ENCODE results near the gene TPRG1.

TPRG1 gene

DNA sequence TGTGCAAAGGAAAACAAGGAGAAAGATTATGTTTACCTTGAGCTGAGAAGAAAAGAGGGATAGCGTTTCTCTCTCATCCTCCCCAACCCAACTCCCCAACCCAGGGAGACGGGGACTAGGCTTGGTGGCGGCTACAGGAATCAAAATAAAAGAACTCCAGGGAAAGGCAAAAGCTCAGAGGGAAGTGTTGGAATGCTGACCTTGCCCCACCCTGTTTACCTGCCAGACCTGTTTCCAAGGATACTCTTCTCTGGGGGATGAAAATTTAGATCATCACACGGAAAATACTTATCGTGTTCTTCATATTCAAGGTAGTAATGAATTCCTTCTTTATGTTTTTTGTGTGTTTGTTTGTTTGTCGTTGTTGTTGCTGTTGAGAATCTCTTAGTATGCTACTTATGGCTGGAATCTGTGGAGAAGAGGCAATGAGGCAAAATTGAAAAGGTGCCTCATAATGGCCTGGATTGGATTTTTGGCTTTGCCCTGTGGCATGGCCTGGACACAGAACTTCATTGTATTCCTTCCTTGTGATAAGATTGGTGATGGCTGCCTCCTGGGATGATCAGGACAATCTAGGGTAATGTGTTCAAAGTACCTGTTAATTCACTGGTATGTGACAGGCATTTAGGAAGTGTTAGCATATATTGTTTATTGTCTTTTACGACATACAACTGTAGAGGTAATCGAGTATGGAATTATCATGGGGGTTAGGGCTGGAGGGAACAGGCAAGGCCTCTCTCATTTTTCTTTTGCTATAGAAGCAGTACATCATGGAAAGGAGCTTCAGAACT lies 11.1 kb upstream of the TPRG1 start:
- no peak overlapping the region for H3K27ac ChIP-seq
- no peaks in the 10 kb centered on the region for H3K9me3 ChIP-seq (ENCODE audit: control insufficient read depth, low read length)
- no peaks in the 10 kb centered on the region for H3K79me2 ChIP-seq
- H3K4me1 ChIP-seq, result no peaks in the 10 kb centered on the region
- no peak overlapping the region for H2AFZ ChIP-seq
- H3K27me3 ChIP-seq (ENCODE audit: control insufficient read depth, insufficient read depth, low read length), result no peaks in the 10 kb centered on the region
- no peaks in the 10 kb centered on the region for H3K36me3 ChIP-seq (ENCODE audit: control insufficient read depth, insufficient read depth, low read length)
- H3K4me2 ChIP-seq (ENCODE audit: low read length), result no peak overlapping the region
- no peak overlapping the region for H3K9ac ChIP-seq
- TF ChIP-seq, protein P1, sequence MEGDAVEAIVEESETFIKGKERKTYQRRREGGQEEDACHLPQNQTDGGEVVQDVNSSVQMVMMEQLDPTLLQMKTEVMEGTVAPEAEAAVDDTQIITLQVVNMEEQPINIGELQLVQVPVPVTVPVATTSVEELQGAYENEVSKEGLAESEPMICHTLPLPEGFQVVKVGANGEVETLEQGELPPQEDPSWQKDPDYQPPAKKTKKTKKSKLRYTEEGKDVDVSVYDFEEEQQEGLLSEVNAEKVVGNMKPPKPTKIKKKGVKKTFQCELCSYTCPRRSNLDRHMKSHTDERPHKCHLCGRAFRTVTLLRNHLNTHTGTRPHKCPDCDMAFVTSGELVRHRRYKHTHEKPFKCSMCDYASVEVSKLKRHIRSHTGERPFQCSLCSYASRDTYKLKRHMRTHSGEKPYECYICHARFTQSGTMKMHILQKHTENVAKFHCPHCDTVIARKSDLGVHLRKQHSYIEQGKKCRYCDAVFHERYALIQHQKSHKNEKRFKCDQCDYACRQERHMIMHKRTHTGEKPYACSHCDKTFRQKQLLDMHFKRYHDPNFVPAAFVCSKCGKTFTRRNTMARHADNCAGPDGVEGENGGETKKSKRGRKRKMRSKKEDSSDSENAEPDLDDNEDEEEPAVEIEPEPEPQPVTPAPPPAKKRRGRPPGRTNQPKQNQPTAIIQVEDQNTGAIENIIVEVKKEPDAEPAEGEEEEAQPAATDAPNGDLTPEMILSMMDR (IDR thresholded peaks at IDR 0.05), result no peak
- H3K4me3 ChIP-seq (ENCODE audit: low read depth, low read length), result no peak overlapping the region

DNA sequence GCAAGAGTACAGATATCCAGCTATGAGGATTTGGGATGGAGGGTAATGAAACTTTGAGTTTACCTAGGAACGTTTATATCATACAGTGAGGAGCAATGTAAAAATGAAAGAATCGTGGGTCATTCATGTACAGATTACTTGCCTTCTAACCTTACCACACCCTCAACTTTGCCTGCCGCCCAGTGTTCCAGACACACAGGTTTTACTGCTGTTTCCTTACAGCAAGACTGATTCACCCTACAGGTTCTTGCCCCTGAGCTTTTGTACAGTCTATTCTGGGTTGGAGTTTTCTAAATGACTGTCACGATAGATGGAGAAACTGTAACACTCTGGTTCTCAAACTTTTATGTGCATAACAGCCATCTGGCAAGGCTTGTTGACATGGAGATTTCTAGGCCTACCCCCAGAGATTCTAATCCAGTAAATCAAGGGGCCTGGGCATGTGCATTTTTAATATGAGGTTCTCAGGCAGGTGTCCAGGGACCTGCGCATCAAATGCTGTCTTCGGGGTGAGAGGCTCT lies 6.6 kb upstream of the TPRG1 start:
- Histone ChIP-seq H3K36me3 (ENCODE audit: control insufficient read depth, insufficient read depth, low read length) (no peaks in the 10 kb centered on the region), H3K79me2 (no peaks in the 10 kb centered on the region), H3K9me3 (ENCODE audit: control insufficient read depth, low read length) (no peaks in the 10 kb centered on the region), H3K4me2 (ENCODE audit: low read length) (no peak overlapping the region), H3K27ac (no peak overlapping the region), H3K4me3 (ENCODE audit: low read depth, low read length) (no peak overlapping the region), H2AFZ (no peak overlapping the region), H3K27me3 (ENCODE audit: control insufficient read depth, insufficient read depth, low read length) (no peaks in the 10 kb centered on the region), H3K4me1 (no peaks in the 10 kb centered on the region), H3K9ac (no peak overlapping the region)
- TF ChIP-seq, protein P1 (IDR thresholded peaks at IDR 0.05), result no peak

DNA sequence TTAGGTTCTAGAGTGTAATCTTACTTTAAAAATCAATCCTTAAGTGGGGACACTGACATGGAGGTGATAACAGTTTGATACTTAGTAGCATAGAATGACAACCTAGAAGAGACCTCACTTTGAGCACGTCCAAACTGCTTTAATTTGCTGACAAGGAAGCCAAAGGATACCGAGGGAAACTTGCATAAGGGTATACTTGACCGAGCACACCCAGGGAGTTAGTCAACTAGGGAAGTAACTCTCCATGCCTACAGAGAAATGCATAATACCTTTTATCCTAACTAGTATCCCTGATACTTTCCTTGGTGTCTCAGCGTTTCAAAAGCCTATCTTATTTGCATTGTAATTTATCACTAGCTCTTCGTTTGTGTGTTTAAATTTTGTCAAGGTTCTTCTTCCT lies 5.5 kb upstream of the TPRG1 start:
- Histone ChIP-seq H3K4me3 (ENCODE audit: low read depth, low read length) (no peak overlapping the region), H3K79me2 (no peaks in the 10 kb centered on the region), H2AFZ (no peak overlapping the region), H3K27ac (no peak overlapping the region), H3K4me1 (no peaks in the 10 kb centered on the region), H3K9ac (no peak overlapping the region), H3K27me3 (ENCODE audit: control insufficient read depth, insufficient read depth, low read length) (no peaks in the 10 kb centered on the region), H3K36me3 (ENCODE audit: control insufficient read depth, insufficient read depth, low read length) (no peaks in the 10 kb centered on the region), H3K9me3 (ENCODE audit: control insufficient read depth, low read length) (no peaks in the 10 kb centered on the region), H3K4me2 (ENCODE audit: low read length) (no peak overlapping the region)
- TF ChIP-seq, protein P1 (IDR thresholded peaks at IDR 0.05), result no peak

DNA sequence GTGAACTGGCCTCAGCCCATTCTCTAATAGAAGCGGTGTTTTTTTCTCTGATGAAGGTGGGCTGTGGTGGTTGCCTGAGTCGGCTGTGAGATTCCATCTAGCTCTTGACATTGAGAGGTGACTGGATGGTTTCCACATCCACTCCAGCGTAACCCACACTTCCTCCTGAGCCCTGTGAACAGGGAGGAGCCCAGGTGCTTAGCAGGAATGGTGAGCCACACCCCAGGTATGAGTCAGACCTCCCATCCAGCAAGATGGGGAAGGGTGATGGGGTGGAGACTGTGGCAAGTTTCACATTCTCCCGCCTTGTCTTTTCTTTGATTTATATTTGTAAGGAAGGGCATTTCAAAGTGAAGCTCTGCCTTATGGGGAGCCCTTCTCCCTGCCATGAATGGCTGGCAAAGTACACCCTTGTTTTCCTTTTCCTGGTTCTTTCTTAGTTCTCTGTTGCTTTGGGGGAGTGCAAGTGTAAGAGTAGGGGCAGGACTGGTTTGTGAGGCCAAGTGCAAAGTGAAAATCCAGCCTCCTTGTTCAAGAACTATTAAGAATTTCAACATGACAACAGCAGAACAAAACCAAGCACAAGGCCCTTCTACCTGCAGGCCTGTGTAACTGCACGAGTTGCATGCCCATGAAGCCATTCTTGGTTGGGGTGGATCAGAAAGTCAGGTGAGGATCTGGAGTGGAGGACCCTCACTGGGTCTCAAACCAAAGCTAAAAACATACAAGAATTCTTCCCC lies 4.6 kb upstream of the TPRG1 start:
- Histone ChIP-seq H3K9ac (no peak overlapping the region), H3K27ac (no peak overlapping the region), H3K4me2 (ENCODE audit: low read length) (no peak overlapping the region), H2AFZ (no peak overlapping the region), H3K4me1 (no peaks in the 10 kb centered on the region), H3K27me3 (ENCODE audit: control insufficient read depth, insufficient read depth, low read length) (no peaks in the 10 kb centered on the region), H3K4me3 (ENCODE audit: low read depth, low read length) (no peak overlapping the region), H3K36me3 (ENCODE audit: control insufficient read depth, insufficient read depth, low read length) (no peaks in the 10 kb centered on the region), H3K79me2 (no peaks in the 10 kb centered on the region), H3K9me3 (ENCODE audit: control insufficient read depth, low read length) (no peaks in the 10 kb centered on the region)
- TF ChIP-seq, protein P1 (IDR thresholded peaks at IDR 0.05), result no peak

All from parathyroid adenoma (tissue), 2 donors.